Sciatic nerve (tissue), 2 donors: ENCODE data around the gene TOMM6. TPM values are rescaled to one million over a fixed set of nuclear protein-coding genes. Genes with fewer than 3 reads are reported as not detected.

Experiments
- ATAC-seq: fragments of 200-7000 bp; cut with Tn5 transposase; one replicate; pipeline ENCODE4 v1.9.1; 2020; ENCODE audit warnings: mild to moderate bottlenecking, moderate library complexity
- DNase-seq: peaks from one replicate; pipeline ENCODE4 v3.0.0-alpha.2; 2020; ENCODE audit warnings: low spot score
- intact Hi-C: fragments of 100-400 bp; cut with DNase I; formaldehyde crosslinking; loops from one replicate; pipeline ENCODE4 v1.14.2; 2022
- total RNA-seq: library from RNA; stranded (reverse); fragmentation: NEBNext Ultra II Directional; extraction: Animal tissue kit (Norgen Biotek cat#: 25700); gene quantifications from one replicate; pipeline ENCODE4 v1.2.1, GENCODE V29; 2021
- donor health status: DM: no; HTN: no; CAD: no.
- donor health status: DM: no; HTN: no; CAD: no.

TOMM6 gene
- total RNA-seq, 1 donor from 2014 or later = 97.3 TPM

DNA sequence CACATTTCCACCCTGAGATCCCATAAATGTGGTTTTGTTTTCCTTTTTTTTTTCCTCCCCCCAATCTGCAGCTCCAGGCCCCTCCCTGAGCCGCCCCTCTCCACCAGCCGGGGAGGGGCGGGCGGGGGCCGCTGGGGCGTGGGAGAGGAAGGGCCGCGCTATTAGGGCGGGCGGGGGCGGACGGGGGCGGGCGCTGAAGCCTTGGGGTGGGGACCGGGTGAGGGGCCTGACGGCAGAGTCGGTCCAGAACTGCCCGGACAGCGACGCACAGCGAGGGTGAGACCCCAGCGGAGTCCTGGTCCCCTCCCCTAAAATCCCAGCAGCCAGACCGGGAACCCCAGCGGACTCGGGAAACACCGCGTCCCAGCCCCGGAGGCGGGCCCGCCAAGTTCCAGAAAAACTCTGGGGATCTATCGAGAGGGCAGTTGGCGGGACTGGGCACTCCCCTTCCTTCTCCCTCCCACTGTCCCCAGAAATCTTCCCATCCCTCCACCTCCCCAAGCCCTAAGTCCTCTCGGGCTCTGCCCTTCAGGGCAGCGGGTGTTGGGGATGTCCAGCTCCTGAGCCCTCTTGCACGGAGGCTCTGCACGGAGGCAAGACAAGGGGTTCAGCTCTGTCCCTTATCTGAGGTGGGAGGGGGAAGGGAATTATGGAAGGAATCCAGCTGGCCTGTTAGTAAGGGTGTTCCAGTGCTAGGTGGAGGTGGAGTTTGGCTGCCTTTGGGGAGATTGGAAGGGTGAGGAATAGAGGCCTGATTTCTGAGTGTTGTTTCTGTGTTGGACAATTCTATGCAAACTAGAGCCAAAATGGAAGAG lies 6.7 kb upstream of the TOMM6 start, which contains the start of gene PRICKLE4:
TSS of gene PRICKLE4 (plus strand) at position 232 of the 815 bp plus-strand sequence. CDS start 2,692 bp downstream, outside the sequence.
- intact Hi-C loops = loop anchor here (5.0 to 10.0 kb wide), 2 partner anchors 154 to 262 kb away; no protein-coding TSS in a partner anchor
- ATAC-seq (peak; percentile 55), DNase-seq (peak; percentile 77)

DNA sequence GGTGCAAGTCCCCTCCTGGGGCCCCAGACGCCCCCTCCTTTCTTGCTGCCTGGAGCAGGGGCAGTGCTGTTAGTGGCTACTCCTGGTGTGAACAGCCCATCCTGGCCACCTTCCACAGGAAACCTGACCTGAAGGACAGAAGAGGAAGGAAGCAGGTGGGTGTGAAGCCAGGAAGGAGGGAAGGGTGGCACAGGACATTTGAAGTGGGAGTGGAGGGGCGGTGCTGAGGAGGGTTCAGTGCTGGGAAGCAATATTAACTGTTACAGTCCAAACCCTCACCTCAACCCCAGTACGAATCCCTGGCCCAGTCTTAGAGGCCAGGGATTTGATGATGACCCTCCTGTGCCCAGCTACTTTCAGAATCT lies 6.1 kb upstream of the TOMM6 start:
- DNase-seq = no peak
- ATAC-seq = no peak
- intact Hi-C loops = loop anchor here (5.0 to 10.0 kb wide), 2 partner anchors 153 to 261 kb away; no protein-coding TSS in a partner anchor

DNA sequence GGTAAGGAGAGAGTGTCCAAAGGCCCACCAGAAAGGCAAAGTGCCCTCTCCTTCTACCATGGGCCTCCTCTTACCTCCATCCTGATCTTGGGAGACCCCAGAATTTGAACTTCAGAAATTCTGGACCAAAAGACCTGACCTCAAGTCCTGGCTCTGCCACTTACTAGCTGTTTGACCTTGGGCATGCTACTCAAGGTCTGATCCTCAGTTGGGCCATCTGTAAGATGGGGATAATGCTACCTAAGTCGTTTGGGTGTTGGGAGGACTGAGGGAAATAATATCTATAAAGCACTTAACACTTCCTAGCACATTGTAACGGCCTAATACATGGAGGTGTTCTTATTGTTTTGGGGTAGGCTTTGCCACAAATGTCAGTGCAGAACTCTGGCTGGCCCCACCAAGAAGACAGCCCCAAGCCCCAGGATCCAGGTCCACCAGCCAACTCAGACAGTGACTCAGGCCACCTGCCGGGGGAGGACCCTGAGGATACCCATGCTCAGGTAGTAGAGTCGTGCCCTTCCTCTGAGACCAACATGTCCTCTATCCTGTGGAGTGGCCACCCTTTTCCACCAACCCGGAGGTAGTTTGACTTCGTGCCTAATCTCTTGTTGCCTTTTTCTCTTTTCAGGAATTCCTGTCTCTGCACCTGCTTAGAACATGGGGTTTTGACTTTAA lies 4.3 kb upstream of the TOMM6 start:
- no peak for DNase-seq
- intact Hi-C loops = loop anchor here (5.0 to 10.0 kb wide), 2 partner anchors 152 to 259 kb away; no protein-coding TSS in a partner anchor
- ATAC-seq = no peak

DNA sequence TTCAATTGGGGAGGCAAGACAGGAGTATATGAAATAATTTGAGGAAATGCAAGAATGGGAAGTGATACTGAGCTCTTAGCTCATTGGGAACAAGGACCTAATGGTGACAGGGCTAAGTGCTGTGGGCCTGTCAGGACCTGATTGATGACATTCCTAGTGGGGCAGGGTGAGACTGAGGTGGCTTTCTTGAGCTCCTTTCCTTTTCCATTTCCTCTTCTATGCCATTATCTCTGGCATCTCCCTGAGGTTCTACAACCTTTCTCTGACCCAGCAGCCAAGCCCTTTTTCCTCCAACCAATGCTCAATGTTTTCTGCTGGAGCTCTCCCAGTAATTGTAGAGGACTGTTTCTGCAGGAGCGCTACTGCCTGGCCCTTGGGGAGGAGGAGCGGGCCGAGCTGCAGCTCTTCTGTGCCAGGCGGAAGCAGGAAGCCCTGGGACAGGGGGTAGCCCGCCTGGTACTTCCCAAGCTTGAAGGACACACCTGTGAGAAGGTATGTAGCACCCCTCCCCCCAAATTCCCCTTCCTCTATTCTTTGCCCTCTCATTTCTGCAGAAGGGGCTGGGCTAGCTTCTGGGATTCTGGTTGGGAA lies 2.8 kb upstream of the TOMM6 start:
- DNase-seq = no peak
- intact Hi-C loops = loop anchor here (5.0 to 10.0 kb wide), 2 partner anchors 150 to 258 kb away; no protein-coding TSS in a partner anchor
- ATAC-seq = no peak

DNA sequence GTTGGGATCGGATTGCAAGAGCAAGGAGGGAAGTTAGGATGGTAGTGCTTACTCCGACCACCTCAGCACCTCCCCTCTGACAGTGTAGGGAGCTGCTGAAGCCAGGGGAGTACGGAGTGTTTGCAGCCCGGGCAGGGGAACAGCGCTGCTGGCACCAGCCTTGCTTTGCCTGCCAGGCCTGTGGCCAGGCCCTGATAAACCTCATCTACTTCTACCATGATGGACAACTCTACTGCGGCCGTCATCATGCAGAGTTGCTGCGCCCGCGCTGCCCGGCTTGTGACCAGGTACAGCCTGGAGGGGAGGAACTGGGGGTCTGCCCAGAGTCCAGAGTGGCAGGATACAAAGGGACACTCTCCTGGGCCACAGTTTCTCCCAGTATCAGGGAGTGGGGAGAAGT lies 2.2 kb upstream of the TOMM6 start:
- ATAC-seq = no peak
- intact Hi-C loops = loop anchor here (10.0 kb wide), 1 partner anchor 150 kb away; no protein-coding TSS in a partner anchor
- DNase-seq = no peak

DNA sequence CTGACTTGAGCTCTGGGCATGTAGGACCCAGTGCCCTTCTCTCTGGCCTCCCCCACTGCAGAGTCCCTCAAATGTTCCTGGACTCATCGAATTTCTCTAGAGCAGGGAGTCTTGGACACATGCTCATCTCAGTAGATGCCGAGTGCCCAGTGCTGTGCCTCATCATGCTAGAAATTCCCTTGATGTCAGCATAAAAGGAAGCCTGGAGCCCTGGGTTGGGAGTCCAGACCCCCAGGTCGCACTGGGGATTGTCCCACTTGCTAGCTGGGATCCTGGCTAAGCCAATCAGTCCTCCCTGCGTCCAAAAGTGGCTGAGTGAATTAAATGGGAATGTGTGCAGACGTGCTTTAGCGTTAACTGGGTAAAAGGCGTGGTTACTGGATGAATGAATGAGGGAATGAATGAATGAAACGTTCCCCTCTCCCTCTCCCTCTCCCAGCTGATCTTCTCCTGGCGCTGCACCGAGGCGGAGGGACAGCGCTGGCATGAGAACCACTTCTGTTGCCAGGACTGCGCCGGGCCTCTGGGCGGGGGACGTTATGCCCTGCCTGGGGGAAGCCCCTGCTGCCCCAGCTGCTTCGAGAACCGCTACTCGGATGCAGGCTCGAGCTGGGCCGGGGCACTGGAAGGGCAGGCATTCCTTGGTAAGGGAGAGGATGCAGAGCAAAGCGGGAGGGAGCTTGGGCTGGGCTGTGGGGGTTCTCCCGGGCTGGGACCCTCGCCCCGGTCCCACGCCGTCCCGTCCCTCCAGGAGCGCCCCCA lies 1.6 kb upstream of the TOMM6 start:
- intact Hi-C loops = loop anchor here (10.0 kb wide), 1 partner anchor 149 kb away; no protein-coding TSS in a partner anchor
- ATAC-seq = no peak
- no peak for DNase-seq

- intact Hi-C loops = loop anchor here (10.0 kb wide), 1 partner anchor 148 kb away; no protein-coding TSS in a partner anchor
- DNase-seq = peak; percentile 94
- ATAC-seq = peak; percentile 95
Observed at GRCh38 chr6:41786451-41787218, 859 bp upstream of the TOMM6 start.

DNA sequence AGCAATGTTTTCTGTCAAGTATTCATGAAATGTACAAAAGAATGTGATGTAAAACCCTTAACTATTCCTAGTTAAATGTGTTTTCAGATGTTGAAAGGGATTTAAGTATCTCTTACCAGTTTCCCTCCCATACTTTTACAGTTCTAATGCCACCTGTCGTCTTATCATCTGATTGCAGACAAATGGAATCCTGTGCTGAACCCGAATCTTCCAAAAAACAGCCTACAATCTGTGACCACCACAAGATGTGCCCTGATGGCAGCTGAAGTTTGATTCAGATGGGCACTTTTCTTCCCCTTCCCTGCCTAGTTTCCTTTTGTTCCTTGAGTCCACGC lies 1.9 kb downstream of the TOMM6 start:
- no peak for ATAC-seq
- DNase-seq = no peak
- intact Hi-C loops = loop anchor here (10.0 kb wide), 1 partner anchor 145 kb away; no protein-coding TSS in a partner anchor

DNA sequence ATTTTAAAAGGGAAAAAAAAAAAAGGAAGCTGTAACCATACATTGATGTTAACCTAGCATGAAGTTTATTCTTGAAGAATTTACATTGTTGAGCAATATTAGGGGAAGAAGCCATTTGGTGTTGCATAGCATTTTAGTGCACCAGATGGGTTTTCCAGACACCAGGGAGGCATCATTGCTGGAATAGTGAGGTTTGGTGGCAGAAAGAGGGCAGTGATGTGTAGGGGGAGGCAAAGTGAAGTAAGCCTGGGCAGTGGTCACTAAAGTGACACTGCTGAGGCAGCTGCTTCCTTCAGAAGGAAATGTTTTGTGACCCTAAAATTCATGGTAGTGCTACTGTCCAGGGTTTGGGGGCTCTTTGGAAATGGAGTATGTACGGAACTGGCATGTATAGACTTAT lies 2.6 kb downstream of the TOMM6 start:
- no peak for ATAC-seq
- no peak for DNase-seq
- intact Hi-C loops = no loop called here

- intact Hi-C loops = no loop called here
- no peak for DNase-seq
- no peak for ATAC-seq
Observed at GRCh38 chr6:41791305-41791704, 3.8 kb downstream of the TOMM6 start.

DNA sequence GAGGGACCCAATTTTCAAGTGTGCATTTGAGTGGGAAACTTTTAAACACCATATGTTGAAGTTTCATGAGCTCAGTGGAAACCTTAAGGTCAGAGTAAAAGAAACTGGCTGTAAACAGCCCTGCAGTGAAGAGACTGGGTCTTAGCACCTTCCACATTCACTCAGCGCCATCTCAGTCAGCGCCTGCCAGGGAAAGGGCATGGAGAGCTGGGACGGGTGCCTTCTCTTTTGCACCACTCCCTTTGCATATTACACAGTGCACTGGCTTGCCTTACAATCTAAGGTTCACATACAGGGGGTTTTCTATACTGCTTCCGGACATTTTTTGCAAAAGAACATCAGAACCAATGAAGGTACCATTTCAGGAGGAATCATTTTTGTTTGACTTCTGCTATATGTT lies 4.5 kb downstream of the TOMM6 start:
- ATAC-seq = no peak
- intact Hi-C loops = no loop called here
- DNase-seq = no peak

DNA sequence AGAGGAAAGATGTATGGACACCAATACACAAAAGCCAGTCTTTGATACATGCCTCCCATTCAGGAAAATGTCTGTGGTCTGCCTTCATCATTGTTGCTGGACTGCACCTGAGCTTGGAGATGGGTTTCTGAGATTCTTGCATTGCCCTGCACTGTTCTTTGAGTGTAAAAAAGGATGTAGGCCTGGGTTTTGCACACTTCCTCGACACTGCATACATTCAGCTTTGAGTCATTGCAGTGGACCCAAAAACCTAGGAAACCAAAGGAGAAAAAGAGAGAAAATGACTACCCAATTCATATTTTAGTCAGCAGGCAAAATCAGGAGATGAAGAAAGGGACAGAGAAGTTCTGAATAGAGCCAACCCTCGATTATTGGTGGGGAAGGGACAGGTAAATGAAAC lies 9.0 kb downstream of the TOMM6 start:
- no peak for ATAC-seq
- DNase-seq = no peak
- intact Hi-C loops = no loop called here

- intact Hi-C loops = no loop called here
- no peak for DNase-seq
- no peak for ATAC-seq
Observed at GRCh38 chr6:41798901-41799558, 11.5 kb downstream of the TOMM6 start.

GRCh38 chr6:41799559-41799911 lies 12.0 kb downstream of the TOMM6 start:
- intact Hi-C loops = no loop called here
- no peak for ATAC-seq
- no peak for DNase-seq

DNA sequence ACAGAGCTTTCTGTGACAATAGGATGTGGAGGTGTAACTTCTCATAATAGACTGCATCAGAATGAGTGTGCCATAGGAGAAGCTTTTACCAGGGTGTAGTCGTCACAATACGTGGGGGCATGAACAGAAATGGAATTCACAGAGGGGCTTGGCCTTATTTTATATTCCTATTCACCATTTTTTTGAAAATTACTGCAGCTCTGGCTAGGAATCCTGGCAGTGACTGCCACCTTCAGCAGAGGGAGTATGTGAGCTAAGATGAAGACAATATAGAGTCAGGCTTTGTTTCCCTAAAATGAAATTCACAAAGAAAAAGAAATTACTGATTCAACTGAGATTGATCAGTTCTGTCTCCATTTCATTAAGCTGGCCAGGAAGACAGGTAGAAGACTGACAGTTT lies 13.9 kb downstream of the TOMM6 start:
- ATAC-seq = no peak
- DNase-seq = no peak
- intact Hi-C loops = no loop called here

GRCh38 chr6:41805830-41806774 lies 18.6 kb downstream of the TOMM6 start:
- ATAC-seq = no peak
- no peak for DNase-seq
- intact Hi-C loops = no loop called here

DNA sequence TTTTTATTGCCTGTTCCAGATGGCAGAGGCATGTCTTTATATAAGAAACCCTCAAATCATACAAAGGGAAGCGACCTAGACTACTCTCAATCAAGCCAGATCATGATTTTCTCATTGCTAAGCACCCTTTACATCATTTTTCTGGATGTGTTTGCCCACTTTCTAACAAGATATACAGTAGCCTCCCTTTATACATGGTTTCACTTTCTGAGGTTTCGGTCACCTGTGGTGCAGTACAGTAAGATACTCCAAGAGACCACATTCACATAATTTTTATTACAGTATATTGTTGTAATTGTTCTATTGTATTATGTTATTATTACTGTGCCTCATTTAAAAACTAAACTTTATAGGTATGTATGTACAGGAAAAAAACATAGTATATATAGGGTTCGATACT lies 23.6 kb downstream of the TOMM6 start:
- intact Hi-C loops = no loop called here
- ATAC-seq (no peak), DNase-seq (no peak)
